ENCODE measurements around the gene NINJ2. TPM values are rescaled to one million over a fixed set of nuclear protein-coding genes. Genes with fewer than 3 reads are reported as not detected.
A peak's percentile ranks its signal among the peaks of the same experiment; 100 is the strongest.

The NINJ2 gene
- total and polyA plus RNA-seq, 9 donors, result 0.48 to 3.4 (median 1.4) TPM; not detected in 2

DNA sequence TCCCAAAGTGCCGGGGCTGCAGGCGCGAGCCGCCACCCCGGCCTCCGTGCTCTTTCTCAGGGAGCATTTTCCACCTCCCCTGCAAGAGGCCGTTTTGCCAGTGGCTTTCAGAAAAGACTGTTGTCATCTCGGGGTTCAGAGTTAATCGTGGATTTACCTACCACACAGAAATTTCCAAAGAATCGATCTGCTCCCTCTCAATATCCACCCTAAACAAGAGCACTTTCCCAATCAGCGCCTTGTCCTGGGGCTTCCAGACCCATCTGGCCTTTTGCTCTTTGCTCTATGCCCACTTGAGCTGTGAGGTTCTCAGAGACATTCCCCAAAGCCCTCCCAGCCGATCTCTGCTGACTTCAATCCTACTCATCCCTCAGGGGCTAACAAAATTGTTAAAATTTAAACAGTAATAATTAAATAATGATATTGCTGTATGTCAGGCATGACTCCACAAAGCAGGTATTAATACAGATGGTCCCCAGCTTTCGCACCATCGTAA, 86.6 kb downstream of the NINJ2 start:
- 93 to 95% (median 95%) methylated on average over 14 of the region's 14 CpGs for WGBS, 3 donors
- peaks cover 9% of the 10 kb centered on the region for H3K4me1 ChIP-seq (ENCODE audit: insufficient read depth)
- H3K27ac ChIP-seq, result peak overlapping the region in 1 of 2 donors; percentile 53
- H3K27me3 ChIP-seq, result no peaks in the 10 kb centered on the region
- intact Hi-C loops (cut with DNase I), result loop anchor here (5.0 to 10.0 kb wide), 6 partner anchors 68 to 1018 kb away; partner anchors contain the start of genes WNK1 (in 2 of the 4) and FBXL14 (in 1 of the 4)
- DNase-seq, result no peak
- H3K4me3 ChIP-seq, result no peak overlapping the region
- H3K9me3 ChIP-seq, result no peaks in the 10 kb centered on the region
- TF ChIP-seq POLR2A (IDR thresholded peaks at IDR 0.05), result no peak
- TF ChIP-seq EP300 (IDR thresholded peaks at IDR 0.05), result no peak
- TF ChIP-seq, protein P1, sequence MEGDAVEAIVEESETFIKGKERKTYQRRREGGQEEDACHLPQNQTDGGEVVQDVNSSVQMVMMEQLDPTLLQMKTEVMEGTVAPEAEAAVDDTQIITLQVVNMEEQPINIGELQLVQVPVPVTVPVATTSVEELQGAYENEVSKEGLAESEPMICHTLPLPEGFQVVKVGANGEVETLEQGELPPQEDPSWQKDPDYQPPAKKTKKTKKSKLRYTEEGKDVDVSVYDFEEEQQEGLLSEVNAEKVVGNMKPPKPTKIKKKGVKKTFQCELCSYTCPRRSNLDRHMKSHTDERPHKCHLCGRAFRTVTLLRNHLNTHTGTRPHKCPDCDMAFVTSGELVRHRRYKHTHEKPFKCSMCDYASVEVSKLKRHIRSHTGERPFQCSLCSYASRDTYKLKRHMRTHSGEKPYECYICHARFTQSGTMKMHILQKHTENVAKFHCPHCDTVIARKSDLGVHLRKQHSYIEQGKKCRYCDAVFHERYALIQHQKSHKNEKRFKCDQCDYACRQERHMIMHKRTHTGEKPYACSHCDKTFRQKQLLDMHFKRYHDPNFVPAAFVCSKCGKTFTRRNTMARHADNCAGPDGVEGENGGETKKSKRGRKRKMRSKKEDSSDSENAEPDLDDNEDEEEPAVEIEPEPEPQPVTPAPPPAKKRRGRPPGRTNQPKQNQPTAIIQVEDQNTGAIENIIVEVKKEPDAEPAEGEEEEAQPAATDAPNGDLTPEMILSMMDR (IDR thresholded peaks at IDR 0.05), result no peak
- no peaks in the 10 kb centered on the region for H3K36me3 ChIP-seq

DNA sequence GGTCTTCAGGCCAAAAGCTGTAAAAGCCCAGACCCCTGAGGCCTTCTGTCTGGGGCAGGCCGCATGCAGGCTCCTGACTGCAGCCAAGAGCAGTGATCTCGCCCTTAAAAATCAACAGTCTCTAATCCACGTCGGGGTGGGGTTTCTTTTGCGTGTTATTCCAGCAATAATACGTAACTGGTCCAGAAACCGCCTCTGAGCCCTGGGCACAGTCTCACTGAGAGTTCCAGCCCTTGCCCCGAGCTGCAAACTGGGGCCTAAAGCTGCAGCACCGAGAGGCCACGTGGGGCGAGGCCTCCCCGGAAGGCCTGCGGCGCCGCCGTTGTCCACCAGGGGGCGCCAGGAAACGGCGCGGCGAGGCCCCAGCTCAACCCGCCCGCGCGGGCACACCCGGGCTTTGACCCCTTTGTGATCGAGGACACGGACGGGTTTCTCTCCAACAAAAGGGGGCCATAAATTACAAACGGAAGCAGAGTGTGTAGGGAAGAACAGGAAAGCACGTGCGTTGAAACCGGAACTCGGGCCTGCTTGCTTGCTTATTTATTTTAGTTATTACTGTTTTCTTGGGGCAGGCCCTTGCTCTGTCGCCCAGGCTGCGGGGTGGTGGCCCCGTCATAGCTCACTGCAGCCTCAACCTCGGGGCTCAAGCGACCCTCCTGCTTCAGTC, 87.2 kb downstream of the NINJ2 start:
- no peak for TF ChIP-seq EP300 (IDR thresholded peaks at IDR 0.05)
- TF ChIP-seq, protein P1 (IDR thresholded peaks at IDR 0.05), result peak; percentile 98 to 99 (median 98)
- no peak for TF ChIP-seq POLR2A (IDR thresholded peaks at IDR 0.05)
- 8 to 10% (median 8%) methylated on average over 39 of the region's 39 CpGs for WGBS, 3 donors
- peaks cover 13% of the 10 kb centered on the region for H3K4me1 ChIP-seq (ENCODE audit: insufficient read depth)
- peak overlapping the region in 1 of 2 donors; percentile 53 for H3K27ac ChIP-seq
- intact Hi-C loops (cut with DNase I), result loop anchor here (5.0 to 10.0 kb wide), 6 partner anchors 69 to 1019 kb away; partner anchors contain the start of genes WNK1 (in 2 of the 4) and FBXL14 (in 1 of the 4)
- H3K4me3 ChIP-seq, result no peak overlapping the region
- no peaks in the 10 kb centered on the region for H3K9me3 ChIP-seq
- H3K36me3 ChIP-seq, result no peaks in the 10 kb centered on the region
- peak; percentile 63 to 89 (median 80) for DNase-seq
- H3K27me3 ChIP-seq, result no peaks in the 10 kb centered on the region

GRCh38 chr12:575129-575502, 88.1 kb downstream of the NINJ2 start:
- intact Hi-C loops (cut with DNase I), result loop anchor here (5.0 to 10.0 kb wide), 6 partner anchors 70 to 1020 kb away; partner anchors contain the start of genes WNK1 (in 2 of the 4) and FBXL14 (in 1 of the 4)
- H3K36me3 ChIP-seq, result no peaks in the 10 kb centered on the region
- H3K9me3 ChIP-seq, result no peaks in the 10 kb centered on the region
- no peaks in the 10 kb centered on the region for H3K27me3 ChIP-seq
- TF ChIP-seq EP300 (IDR thresholded peaks at IDR 0.05) (no peak), POLR2A (IDR thresholded peaks at IDR 0.05) (no peak)
- TF ChIP-seq, protein P1 (IDR thresholded peaks at IDR 0.05), result no peak
- peaks cover 15% of the 10 kb centered on the region for H3K4me1 ChIP-seq (ENCODE audit: insufficient read depth)
- no peak overlapping the region for H3K27ac ChIP-seq
- 87 to 93% (median 91%) methylated on average over 7 of the region's 7 CpGs for WGBS, 3 donors
- no peak for DNase-seq
- H3K4me3 ChIP-seq, result no peak overlapping the region

DNA sequence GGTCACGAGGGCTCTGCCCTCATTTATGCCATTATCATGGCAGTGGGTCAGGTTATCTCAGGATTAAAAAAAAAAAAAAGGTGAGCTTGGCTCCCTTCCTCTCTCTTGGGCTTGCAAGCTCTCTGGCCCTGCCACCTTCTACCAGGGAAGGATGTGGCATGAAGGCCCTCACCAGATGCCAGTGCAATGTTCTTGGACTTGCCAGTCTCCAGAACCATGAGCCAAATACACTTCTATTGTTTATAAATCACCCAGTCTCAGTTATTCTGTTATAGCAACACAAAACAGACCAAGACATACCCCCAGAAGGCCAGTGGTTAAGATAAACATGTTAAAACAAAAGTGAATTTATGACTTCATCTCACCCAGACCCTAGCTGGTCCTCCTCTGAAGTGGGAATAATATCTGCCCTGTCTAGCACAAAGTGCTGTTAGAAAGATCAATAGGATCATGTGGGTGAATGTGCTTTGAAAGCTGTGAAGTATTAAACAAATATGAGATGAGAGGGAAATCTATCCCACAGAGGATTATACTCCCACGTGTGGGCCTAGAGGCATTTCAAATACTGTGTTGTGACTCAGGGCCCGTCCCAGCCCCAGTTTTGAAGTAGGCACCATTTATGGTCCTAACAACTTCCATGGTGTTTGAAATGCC, 88.6 kb downstream of the NINJ2 start:
- no peak for DNase-seq
- 64 to 71% (median 70%) methylated on average over 3 of the region's 3 CpGs for WGBS, 3 donors
- no peaks in the 10 kb centered on the region for H3K9me3 ChIP-seq
- intact Hi-C loops (cut with DNase I), result loop anchor here (5.0 to 10.0 kb wide), 8 partner anchors 70 to 1020 kb away; partner anchors contain the start of genes WNK1 (in 4 of the 4), FBXL14 (in 1 of the 4) and RAD52 (in 1 of the 4)
- H3K36me3 ChIP-seq, result no peaks in the 10 kb centered on the region
- no peak overlapping the region for H3K27ac ChIP-seq
- TF ChIP-seq POLR2A (IDR thresholded peaks at IDR 0.05) (no peak), EP300 (IDR thresholded peaks at IDR 0.05) (no peak)
- TF ChIP-seq, protein P1 (IDR thresholded peaks at IDR 0.05), result no peak
- no peaks in the 10 kb centered on the region for H3K27me3 ChIP-seq
- H3K4me1 ChIP-seq (ENCODE audit: insufficient read depth), result peaks cover 16% of the 10 kb centered on the region
- H3K4me3 ChIP-seq, result no peak overlapping the region

All from ovary (tissue), 9 donors.